Fibroblast of skin of scalp (primary cell): Measurements from ENCODE around the gene CTNNA1.
"Not testable (repeated sequence)": the region's sequence is repeated elsewhere in the genome, so short reads cannot be mapped to it uniquely, and the experiment has no call there.

Experiments used
- DNase-seq: peaks from one replicate; pipeline ENCODE4 v3.0.0-alpha.2; 2013

Gene CTNNA1

DNA sequence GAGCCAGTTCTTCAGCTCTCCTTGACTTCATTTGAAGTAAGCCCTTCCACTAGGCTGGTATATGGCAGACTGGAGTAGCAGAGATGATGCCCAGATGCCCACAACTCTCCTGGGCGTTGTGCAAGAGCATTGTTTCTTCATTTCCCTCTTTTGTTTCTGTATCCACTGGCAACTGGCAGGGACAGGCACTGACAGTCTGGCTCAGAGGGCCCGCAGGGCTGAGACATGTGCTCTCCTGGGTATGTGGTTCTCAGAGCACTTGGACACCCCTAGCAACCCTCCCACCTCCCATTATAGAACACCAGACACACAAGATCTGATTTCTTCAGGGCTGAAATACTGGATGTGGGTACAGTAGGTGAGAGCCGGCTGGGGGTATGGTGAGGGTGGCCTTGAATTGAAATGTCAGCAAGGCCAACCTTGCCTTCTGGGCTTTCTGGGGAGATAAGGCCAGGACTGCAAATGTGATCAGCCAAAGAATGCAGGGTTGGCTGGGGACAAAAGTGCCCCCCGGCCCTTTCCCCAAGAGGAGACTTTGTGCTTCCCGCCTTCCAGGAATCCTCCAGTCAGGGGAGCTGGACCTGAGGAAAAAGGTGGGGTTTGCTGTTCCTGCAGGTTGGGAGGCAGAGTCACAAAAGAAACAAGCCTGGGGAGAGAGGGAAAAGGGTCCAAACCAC lies 28.6 kb upstream of the CTNNA1 start:
- DNase-seq = no peak

DNA sequence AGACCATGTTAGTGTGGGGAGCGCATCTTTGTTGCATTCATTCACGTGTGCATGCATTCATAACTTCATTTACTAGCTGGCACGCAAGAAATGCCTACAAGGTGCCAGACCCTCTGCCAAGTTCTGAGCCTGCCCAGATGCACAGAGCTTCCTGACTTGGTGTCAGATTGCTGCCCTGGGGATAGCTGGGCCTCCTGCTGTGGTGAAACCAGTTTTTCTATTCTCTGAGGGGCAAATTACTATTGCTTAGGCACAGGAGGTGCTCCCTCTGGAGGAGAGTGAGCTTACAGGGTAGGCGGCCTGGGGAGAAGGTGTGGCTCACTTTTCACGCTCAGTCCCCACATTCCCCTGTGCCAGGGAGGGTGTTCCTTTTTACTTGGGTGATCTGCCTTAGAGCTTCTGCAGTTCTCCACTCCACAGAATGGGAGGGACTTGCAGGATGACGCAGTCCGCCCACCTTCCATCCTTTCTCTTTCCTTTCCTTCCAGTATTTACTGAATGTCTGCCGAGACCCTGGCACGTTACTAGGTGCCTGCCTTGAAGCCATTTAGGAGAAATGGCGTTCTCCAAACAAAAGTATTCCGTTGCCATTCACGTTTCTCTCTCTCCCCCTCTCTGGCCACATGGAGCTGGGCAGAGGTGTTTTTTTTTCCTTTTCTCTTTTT lies 27.9 kb upstream of the CTNNA1 start:
- peak; percentile 27 for DNase-seq

- DNase-seq = no peak
These were observed 27.3 kb upstream of the CTNNA1 start for GRCh38 chr5:138725818-138726416.

- DNase-seq = no peak
These were observed 26.4 kb upstream of the CTNNA1 start for GRCh38 chr5:138726848-138727247.

DNA sequence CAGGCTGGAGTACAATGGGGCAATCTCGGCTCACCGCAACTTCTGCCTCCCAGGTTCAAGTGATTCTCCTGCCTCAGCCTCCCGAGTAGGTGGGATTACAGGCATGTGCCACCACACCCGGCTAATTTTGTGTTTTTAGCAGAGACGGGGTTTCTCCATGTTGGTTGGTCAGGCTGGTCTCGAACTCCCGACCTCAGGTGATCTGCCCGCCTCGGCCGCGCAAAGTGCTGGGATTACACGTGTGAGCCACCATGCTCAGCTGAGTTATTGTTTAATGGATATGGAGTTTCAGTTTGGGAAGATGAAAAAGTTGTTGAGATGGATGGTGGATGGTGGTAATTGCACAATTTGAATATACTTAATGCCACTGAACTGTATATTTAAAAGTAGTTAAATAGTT lies 22.7 kb upstream of the CTNNA1 start:
- not testable (repeated sequence) for DNase-seq

- DNase-seq = no peak
These were observed 20.8 kb upstream of the CTNNA1 start for GRCh38 chr5:138732466-138732865.

DNA sequence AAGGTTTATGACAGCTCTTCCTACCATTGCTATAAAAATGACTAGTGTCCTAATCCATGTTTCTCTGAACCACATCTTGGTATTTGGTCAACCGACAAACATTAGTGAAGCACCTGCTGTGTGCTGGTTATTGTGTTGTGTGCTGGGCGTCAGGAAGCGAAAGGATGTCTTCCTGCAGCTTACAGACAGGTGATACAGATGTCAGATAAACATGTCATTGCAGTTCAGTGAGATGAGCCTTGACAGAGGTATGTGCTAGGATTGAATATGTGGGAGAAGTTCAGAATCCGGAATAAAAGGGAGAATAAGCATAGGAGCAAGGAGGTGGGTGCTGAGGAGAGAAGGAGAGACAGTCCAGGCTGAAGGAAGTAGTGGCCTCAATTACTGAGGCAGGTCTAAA lies 20.3 kb upstream of the CTNNA1 start:
- no peak for DNase-seq

DNA sequence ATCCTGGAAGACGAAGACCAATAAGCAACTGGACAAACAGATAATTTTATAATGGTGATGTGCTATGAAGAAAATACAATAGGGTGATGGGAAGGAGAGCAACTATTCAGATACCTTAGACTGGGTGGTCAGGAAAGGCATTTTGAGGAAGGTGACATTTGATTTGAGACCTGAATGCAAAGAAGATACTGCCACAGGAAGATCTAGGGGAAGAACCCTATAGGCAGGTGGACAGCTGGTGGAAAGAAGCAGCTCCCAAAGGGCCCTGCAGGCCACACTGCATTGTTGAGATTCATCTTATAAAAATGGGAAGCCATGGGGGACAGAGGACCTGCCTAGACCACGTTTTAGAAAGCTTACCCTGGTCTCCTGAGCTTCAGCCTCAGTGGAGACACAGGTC lies 19.7 kb upstream of the CTNNA1 start:
- no peak for DNase-seq

- DNase-seq = no peak
These were observed 16.9 kb upstream of the CTNNA1 start for GRCh38 chr5:138736293-138736692.

DNA sequence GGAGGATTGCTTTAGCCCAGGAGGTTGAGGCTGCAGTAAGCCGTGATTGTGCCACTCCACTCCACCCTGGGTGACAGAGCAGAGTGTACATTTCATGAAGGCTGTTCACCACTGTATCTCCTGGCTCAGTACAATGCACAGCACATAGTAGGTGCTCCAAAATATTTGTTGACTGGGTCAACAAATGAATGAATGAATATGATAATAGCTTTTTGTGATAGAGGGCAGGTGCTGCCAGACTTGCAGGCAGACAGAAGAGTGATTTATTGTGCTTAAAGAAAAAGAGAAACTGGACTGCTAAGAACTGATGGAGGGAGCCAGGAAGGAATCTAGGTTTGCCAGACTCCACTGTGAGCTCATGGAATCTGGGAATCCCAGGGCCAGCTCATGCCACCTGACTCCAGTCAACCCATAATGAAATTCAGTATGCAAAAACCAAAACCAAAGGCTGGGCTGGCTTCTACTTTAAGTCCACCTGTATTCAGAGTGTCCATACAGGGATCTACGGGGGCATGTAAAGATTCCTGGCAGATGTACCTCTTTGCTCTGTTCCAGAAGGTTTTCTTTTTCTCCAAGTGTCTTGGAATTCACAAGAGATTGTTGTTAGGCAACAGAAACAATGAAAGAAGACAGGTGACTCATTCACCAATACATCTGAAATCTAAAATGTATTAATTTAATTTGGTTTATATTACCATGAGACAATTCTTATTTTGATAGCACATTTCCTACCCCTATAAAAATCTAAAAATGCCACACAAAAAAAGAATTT lies 15.5 kb upstream of the CTNNA1 start:
- no peak for DNase-seq

DNA sequence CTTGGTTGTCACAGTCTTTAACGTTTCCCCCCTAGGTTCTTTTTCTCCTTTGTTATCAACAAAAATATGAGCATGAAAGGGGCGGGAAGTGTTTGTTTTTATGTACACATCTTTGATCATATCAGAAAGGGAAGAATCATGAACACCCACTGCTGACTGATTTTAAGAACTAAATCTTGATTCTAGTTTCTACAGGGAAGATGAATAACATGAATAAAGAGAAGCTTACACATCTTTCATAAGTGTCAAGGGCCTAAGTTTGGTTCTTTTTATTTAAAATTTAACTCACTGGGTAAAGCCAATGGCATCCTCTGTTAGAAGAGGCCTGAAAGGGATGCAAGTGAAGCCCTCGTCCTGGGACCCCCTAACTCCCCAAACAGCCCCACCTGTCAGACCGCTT lies 14.8 kb upstream of the CTNNA1 start:
- DNase-seq = no peak

DNA sequence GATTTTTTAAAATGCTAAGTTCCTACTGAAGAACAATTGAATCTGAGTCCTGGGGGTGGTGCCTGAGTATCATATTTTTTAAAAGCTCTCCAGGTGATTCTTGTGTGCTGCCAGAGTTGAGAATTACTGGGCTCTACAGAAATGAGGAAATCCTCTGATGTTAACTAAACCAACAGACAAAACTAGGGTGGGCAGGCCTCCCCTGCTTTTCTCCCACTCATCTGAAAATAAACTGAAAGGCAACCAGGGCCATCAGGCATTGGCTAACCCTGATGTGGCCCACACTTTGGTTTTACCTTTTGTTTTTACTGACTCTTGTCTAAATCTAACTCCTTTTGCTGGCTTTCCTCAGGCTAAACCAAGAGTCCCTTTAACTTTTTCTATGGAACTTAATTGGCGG lies 13.3 kb upstream of the CTNNA1 start:
- no peak for DNase-seq

GRCh38 chr5:138743484-138743883 lies 9.7 kb upstream of the CTNNA1 start:
- DNase-seq = no peak

- DNase-seq = no peak
These were observed 8.0 kb upstream of the CTNNA1 start for GRCh38 chr5:138745268-138745667.

GRCh38 chr5:138748630-138749081 lies 4.6 kb upstream of the CTNNA1 start:
- no peak for DNase-seq

DNA sequence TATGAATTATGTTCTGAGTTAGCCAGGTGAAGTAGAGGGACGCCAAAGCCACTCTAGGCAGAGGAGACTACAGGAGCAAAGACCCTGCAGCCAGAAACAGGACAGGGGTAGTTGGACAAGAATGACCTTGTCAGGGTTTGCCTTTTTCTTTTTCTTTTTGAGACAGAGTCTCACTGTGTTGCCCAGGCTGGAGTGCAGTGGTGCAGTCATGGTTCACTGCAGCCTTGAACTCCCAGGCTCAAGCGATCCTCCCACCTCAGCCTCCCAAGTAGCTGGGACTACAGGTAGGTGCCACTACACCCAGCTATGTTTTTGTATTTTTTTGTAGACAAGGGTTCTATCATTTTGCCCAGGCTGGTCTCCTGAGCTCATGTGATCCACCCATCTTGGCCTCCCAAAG lies 1.9 kb upstream of the CTNNA1 start:
- not testable (repeated sequence) for DNase-seq

DNA sequence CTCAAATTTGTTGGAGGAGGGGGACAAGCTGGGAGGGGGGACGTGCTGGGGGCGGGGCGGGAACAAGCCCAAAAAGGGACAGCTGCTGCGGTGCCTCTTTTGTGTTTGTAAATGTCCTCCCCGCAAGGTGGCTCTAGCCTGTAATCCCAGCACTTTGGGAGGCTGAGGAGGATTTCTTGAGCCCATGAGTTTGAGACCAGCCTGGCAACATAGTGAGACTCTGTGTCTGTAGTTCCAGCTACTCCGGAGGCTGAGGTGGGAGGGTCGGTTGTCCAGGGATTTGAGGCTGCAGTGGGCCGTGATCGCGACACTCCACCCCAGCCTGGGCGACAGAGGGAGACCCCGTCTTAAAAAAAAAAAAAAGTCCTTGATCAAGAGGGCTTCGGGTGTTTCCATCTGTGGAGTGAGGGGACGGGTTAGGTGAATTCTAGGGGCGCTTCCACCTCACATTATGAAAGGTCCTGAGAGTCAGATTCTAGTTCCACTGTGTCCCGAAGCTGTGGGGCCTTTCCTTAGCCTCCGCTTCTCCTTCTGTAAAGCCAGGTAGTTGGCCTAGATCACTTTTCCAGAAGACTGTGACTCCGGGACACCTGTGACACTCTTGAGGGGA lies 779 bp upstream of the CTNNA1 start:
- peak; percentile 58 for DNase-seq

DNA sequence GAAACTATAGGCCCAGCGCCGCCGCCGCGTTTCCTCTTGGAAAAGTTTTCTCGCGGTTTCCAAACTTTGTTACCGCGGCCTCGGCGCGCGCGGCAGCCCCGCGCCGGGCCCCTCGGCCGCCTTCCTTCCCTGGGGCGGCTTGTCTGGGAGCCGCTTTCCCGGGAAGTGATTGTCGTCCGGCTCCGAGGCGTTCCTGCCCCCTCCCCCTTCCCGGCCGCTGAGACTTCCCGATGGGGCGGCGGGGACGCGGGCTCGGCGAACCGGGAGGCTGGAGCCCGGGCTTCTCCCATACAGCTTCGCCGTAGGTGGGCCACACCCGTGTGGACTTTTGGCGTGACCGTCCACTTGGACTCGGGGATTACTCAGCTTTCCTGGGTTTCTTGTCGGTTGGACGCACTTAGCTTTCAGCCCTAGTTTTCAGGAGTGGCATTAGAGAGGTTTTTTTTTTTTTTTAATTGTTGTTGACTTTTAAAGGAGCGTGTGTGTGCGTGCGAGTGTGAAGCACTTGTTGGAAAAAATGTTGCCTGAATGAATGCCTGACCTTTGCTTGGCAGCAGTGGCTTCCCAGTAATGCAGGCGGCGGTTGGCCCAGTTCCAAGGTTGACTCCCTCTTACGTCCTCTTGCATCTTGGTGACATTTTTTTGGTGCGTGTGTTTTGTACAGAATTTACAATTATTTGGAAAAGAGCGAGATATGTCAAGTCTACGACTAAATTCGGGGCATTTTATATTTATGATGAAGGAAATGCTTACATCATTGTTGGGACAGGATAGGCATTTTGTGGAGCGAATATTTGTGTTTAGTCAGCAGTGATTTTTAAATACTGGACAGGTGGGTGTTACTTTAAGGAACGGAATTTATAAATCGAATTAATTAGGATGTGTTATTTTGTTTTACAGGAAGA lies 821 bp downstream of the CTNNA1 start:
- peak; percentile 92 for DNase-seq

DNA sequence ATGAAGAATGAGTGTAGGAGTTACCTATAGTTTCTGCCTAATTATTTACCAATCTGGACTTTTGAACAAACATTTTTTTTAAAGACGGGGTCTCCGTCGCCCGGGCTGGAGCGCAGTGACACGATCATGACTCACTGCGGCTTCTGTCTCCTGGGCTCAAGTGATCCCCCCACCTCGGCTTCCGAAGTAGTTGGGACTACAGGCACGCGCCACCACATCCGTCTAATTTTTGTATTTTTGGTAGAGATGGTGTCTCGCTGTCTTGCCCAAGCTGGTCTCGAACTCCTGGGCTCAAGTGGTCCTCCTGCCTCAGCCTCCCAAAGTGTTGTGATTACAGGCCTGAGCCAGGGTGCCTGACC lies 1.5 kb downstream of the CTNNA1 start:
- DNase-seq = no peak

DNA sequence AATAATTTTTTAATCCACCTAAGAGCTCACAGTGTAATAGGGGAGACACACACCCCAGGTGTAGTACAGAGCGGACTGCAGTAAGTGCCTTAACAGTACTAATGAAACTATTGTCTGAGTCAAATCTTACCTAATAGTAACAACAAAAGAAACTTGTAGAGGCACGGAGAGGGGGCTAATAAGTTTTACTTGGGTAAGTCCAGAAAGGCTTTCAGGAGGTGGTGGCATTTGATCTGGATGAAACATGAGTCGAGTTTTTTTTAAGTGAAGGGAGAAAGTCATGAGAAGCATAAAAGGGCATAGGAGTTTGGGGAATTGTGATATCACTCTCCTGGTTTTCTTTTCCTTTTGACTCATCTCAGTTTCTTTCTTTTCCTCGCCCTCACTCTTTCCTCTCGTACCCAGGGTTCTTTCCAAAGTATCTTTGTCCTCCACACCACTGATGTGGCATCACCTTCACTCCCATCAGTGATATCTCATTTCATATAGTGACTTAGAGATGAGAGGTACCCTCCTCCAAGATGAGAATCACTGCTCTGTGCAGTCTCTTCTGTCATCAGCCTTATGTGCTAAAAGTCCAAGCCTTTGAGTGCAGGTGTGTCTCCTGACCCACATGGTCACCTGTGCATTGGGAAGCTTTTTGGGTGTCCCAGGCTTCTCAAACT lies 2.0 kb downstream of the CTNNA1 start:
- DNase-seq = no peak

DNA sequence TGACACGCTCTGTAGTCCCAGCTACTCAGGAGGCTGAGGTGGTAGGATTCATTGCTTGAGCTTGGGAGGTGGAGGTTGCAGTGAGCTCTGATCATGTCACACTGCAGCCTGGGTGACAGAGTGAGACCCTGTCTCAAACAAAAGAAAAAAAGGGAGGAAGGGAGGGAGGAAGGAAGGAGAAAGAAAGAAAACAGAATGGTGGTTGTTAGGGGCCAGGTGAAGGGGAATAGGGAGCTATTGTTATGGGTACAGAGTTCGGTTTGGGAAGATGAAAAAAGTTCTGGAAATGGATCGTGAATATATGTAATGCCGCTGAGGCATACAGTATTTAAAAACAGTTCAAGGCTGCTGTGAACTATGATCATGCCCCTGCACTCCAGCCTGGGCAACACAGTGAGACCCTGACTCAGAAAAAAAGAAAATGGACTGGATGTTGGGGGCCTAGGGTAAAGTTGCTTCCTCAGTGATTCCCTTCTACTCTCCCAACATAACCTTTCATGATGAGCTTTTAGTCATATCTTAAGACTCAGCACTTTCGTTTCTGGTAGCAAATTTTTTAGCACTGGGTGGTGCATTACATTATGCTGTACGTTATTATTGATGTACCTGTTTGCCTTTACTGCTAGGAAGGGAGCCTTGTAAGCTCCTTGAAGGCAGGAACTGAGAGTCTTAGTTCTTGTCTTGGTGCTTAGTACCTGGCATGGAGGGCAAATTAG lies 4.0 kb downstream of the CTNNA1 start:
- no peak for DNase-seq
